HepG2 (cell line): ENCODE measurements around the gene KRT71. TPM values are rescaled to one million over a fixed set of nuclear protein-coding genes. Genes with fewer than 3 reads are reported as not detected.

Experiments
- ATAC-seq: fragments of 200-7000 bp; cut with Tn5 transposase; 3 replicates; pipeline ENCODE4 v1.9.1; 2020; ENCODE audit warnings: mild to moderate bottlenecking, moderate library complexity
- BruUV-seq: library from RNA; stranded (reverse); fragments of 400-500 nt; replicated peaks from 2 replicates; lab custom pipeline; 2021; lab: Mats Ljungman, UMichigan
- CTCF ChIA-PET: fragments of 300-600 bp; formaldehyde crosslinking; extraction: SDS; loops from one replicate; lab custom pipeline; 2021; ENCODE audit warnings: low total read pairs, inconsistent platforms, low intra/inter-chr PET ratio; lab: Yijun Ruan, JAX
- POLR2A ChIA-PET: fragments of 350-600 bp; sonication (Branson Sonifier 250); formaldehyde crosslinking; loops from one replicate; lab custom pipeline; 2020; ENCODE audit warnings: antibody characterized with exemption, inconsistent platforms; lab: Yijun Ruan, JAX
- DNase-seq: peaks from one replicate; pipeline ENCODE4 v3.0.0-alpha.2; 2015; ENCODE audit warnings: low spot score
- FAIRE-seq: peaks from 3 replicates; lab custom pipeline; 2011; peaks lifted over from hg19 to GRCh38; lab: Jason Lieb, UNC
- H2AFZ ChIP-seq: one replicate; pipeline ENCODE4 v1.6.1; 2011; ENCODE audit warnings: low read length, inconsistent platforms
- H3K27ac ChIP-seq: fragments of 300-600 bp; 3 replicates; pipeline ENCODE4 v1.8.0; 2011; ENCODE audit warnings: mixed run types, mild to moderate bottlenecking, mixed read lengths, low read length, inconsistent platforms; ENCODE audit not compliant: insufficient read depth; ENCODE audit errors: extremely low read length
- H3K27me3 ChIP-seq, 2 experiments: fragments of 200-600 bp in 1 of 2; 2 replicates in 1 of 2; 3 replicates in 1 of 2; pipeline versions ENCODE4 v1.6.0 to v1.8.0; 2011; ENCODE audit warnings: low read length in 2 of 2, mild to moderate bottlenecking in 2 of 2, moderate library complexity in 2 of 2, inconsistent platforms in 1 of 2; ENCODE audit not compliant: insufficient read depth in 2 of 2, control insufficient read depth in 1 of 2
- H3K36me3 ChIP-seq, 2 experiments: fragments of 200-600 bp in 1 of 2; replicated peaks in 1 of 2; 2 replicates in 1 of 2; 3 replicates in 1 of 2; pipeline versions ENCODE4 v1.5.1 to v1.8.0; 2011; ENCODE audit warnings: low read length in 2 of 2, inconsistent platforms in 1 of 2; ENCODE audit not compliant: insufficient read depth in 2 of 2, control insufficient read depth in 1 of 2
- H3K4me1 ChIP-seq: 2 replicates; pipeline ENCODE4 v1.5.1; 2012; ENCODE audit warnings: low read length, inconsistent platforms; ENCODE audit not compliant: insufficient read depth
- H3K4me2 ChIP-seq: 2 replicates; pipeline ENCODE4 v1.6.0; 2011; ENCODE audit warnings: low read depth, low read length, inconsistent platforms
- H3K4me3 ChIP-seq, 3 experiments: fragments of 200-600 bp in 1 of 3; sonication (generic), shearing (Covaris generic) in 1 of 3; replicated peaks in 1 of 3; 2 replicates each; pipeline ENCODE4 v1.5.1; 2011 to 2016; ENCODE audit warnings: low read length in 3 of 3, inconsistent platforms in 2 of 3, low read depth in 2 of 3, mild to moderate bottlenecking in 2 of 3, control low read depth in 1 of 3, mixed read lengths in 1 of 3; ENCODE audit not compliant: insufficient read depth in 1 of 3
- H3K79me2 ChIP-seq: one replicate; pipeline ENCODE4 v1.6.1; 2011; ENCODE audit warnings: low read length, inconsistent platforms; ENCODE audit not compliant: insufficient read depth
- H3K9ac ChIP-seq: 2 replicates; pipeline ENCODE4 v1.6.0; 2011; ENCODE audit warnings: mild to moderate bottlenecking, low read depth, low read length, inconsistent platforms; ENCODE audit not compliant: insufficient read depth
- H3K9me3 ChIP-seq: 2 replicates; pipeline ENCODE4 v1.5.1; 2012; ENCODE audit warnings: mild to moderate bottlenecking, low read length
- H4K20me1 ChIP-seq: 2 replicates; pipeline ENCODE4 v1.6.0; 2011; ENCODE audit warnings: inconsistent platforms, mild to moderate bottlenecking, low read length, moderate library complexity; ENCODE audit not compliant: insufficient read depth
- MAFF ChIP-seq: IDR thresholded peaks from 2 replicates; pipeline ENCODE4 v1.6.1; 2011; ENCODE audit warnings: low read depth, low read length, improper control_type of control experiment
- MAFK ChIP-seq, 2 experiments: IDR thresholded peaks in 1 of 2; conservative IDR thresholded peaks in 1 of 2; 2 replicates each; pipeline ENCODE4 v1.6.1; 2011; ENCODE audit warnings: improper control_type of control experiment in 2 of 2, low read length in 2 of 2
- POLR2AphosphoS2 ChIP-seq: IDR thresholded peaks from 2 replicates; pipeline ENCODE4 v1.6.1; 2011; ENCODE audit warnings: low read depth, low read length, improper control_type of control experiment
- ZBTB34 ChIP-seq: sonication (generic); formaldehyde crosslinking; IDR thresholded peaks from 2 replicates; pipeline ENCODE4 v1.8.0; 2022; ENCODE audit warnings: mild to moderate bottlenecking, missing genetic modification reagents
- ZNF318 ChIP-seq: sonication (generic); formaldehyde crosslinking; IDR thresholded peaks from 2 replicates; pipeline ENCODE4 v1.4.0; 2020; ENCODE audit warnings: mild to moderate bottlenecking, missing genetic modification reagents
- WGBS: methylation state at CpG from one replicate; pipeline ENCODE4 v1.1.6; 2017; ENCODE audit warnings: low lambda C conversion rate; 5-methylcytosine and 5-hydroxymethylcytosine counted together
- in situ Hi-C: cut with HindIII; loops from 2 replicates; pipeline ENCODE4 v1.10.0; 2017; ENCODE audit warnings: low pct_unique_long_range_greater_than_20kb; ENCODE audit not compliant: extremely low pct_ligation_motif_present
- intact Hi-C: fragments of 100-400 bp; cut with micrococcal nuclease; formaldehyde crosslinking; loops from one replicate; pipeline ENCODE4 v1.10.0; 2022; ENCODE audit not compliant: unreplicated experiment
- polyA plus RNA-seq, 8 experiments: library from polyadenylated mRNA; depleted of rRNA in 3 of 8; stranded (reverse) in 7 of 8; unstranded in 1 of 8; fragments of >200 nt; fragmentation: Illumina TruSeq in 4 of 8; extraction: Trizol in 4 of 8; gene quantifications; 2 replicates each; pipeline versions ENCODE4 v1.2.1 to v1.2.3, GENCODE V29; 2011 to 2016; ENCODE audit warnings: low read depth in 4 of 8, missing spikeins in 1 of 8, mixed read lengths in 1 of 8; ENCODE audit not compliant: insufficient read depth in 1 of 8
- total RNA-seq, 5 experiments: library from RNA; depleted of rRNA; stranded (reverse); fragments of >200 nt; fragmentation: Illumina TruSeq; extraction: Trizol; gene quantifications; 2 replicates each; pipeline ENCODE4 v1.2.3, GENCODE V29; 2016; ENCODE audit warnings: low read depth in 1 of 5

KRT71 gene
- total and polyA plus RNA-seq, 2 of the 13 experiments (the other 11 are each of a cell fraction or from before 2014, with no cell fraction given) = not detected

GRCh38 chr12:52561880-52562449 is 9.0 kb upstream of the KRT71 start (continued):
- no peak for TF ChIP-seq ZNF318 (CRISPR knock-in tag)

- Histone ChIP-seq H3K9me3 (no peaks in the 10 kb centered on the region), H3K27me3 (peaks cover 3 to 18% of the 10 kb centered on the region in 2 experiments; a peak in 3 of 5 replicates), H2AFZ (no peak overlapping the region), H3K4me2 (no peak overlapping the region), H4K20me1 (no peaks in the 10 kb centered on the region), H3K27ac (no peak overlapping the region), H3K36me3 (no peaks in the 10 kb centered on the region), H3K4me3 (no peak overlapping the region), H3K4me1 (no peaks in the 10 kb centered on the region), H3K79me2 (no peaks in the 10 kb centered on the region), H3K9ac (no peak overlapping the region)
- POLR2A ChIA-PET = no interaction called here
- no TSS peak for BruUV-seq
- DNase-seq = no peak
- FAIRE-seq = no peak
- no peak for ATAC-seq
- in situ Hi-C loops = no loop called here
- CTCF ChIA-PET = no interaction called here
- intact Hi-C loops = no loop called here
- peak; percentile 68 for TF ChIP-seq MAFF
- TF ChIP-seq POLR2AphosphoS2 = no peak
- TF ChIP-seq ZBTB34 (CRISPR knock-in tag) = no peak
- peak; percentile 57 to 82 for TF ChIP-seq MAFK (conservative IDR thresholded peaks at IDR 0.05 in 1 of 2, IDR thresholded peaks at IDR 0.05 in 1 of 2; ENCODE audit: low read length in 2 of 2)
- 14% methylated on average over 4 of the region's 4 CpGs for WGBS
Observed at GRCh38 chr12:52559979-52560378, 7.0 kb upstream of the KRT71 start.
